NCI-H128 (cell line): ENCODE data around the gene NLRP6.

ENCODE experiments used
- DNase-seq: peaks from one replicate; lab custom pipeline; 2025; ENCODE audit not compliant: unreplicated experiment; lab: John Stamatoyannopoulos, UW

The NLRP6 gene

GRCh38 chr11:292211-293121 is 14.3 kb downstream of the NLRP6 start:
- DNase-seq: no peak

GRCh38 chr11:293271-293851 is 15.2 kb downstream of the NLRP6 start:
- no peak for DNase-seq

- DNase-seq: no peak
Measured at GRCh38 chr11:293852-294661, 15.8 kb downstream of the NLRP6 start.

- DNase-seq: no peak
Measured at GRCh38 chr11:294780-295179, 16.6 kb downstream of the NLRP6 start.

- no peak for DNase-seq
Measured at GRCh38 chr11:295351-296170, 17.4 kb downstream of the NLRP6 start.

- no peak for DNase-seq
Measured at GRCh38 chr11:296171-297050, 18.2 kb downstream of the NLRP6 start.

GRCh38 chr11:297051-297585 is 18.9 kb downstream of the NLRP6 start:
- no peak for DNase-seq

GRCh38 chr11:297586-298405 is 19.6 kb downstream of the NLRP6 start:
- DNase-seq: no peak

- DNase-seq: no peak
Measured at GRCh38 chr11:298406-299065, 20.3 kb downstream of the NLRP6 start.

- DNase-seq: no peak
Measured at GRCh38 chr11:299081-299891, 21.1 kb downstream of the NLRP6 start, which contains the start of gene IFITM5. Gene IFITM5, minus strand, starts transcription at chr11:299526. Its CDS starts 36 bp downstream, at chr11:299490.

GRCh38 chr11:299951-300735 is 21.9 kb downstream of the NLRP6 start:
- DNase-seq: no peak

GRCh38 chr11:303363-303762 is 25.2 kb downstream of the NLRP6 start:
- DNase-seq: no peak

- DNase-seq: no peak
Measured at GRCh38 chr11:304061-304506, 25.9 kb downstream of the NLRP6 start.

- DNase-seq: no peak
Measured at GRCh38 chr11:304915-305843, 27.0 kb downstream of the NLRP6 start.

- no peak for DNase-seq
Measured at GRCh38 chr11:305844-306211, 27.6 kb downstream of the NLRP6 start.
